Nephron progenitor cell (in vitro differentiated cells): ENCODE measurements around the gene PTPA.
"Not testable (repeated sequence)": the region's sequence is repeated elsewhere in the genome, so short reads cannot be mapped to it uniquely, and the experiment has no call there.

Experiments
- DNase-seq: peaks from one replicate; pipeline ENCODE4 v3.0.0; 2021
- H3K27ac Mint-ChIP-seq: 2 replicates; pipeline ENCODE4 v1.8.0; 2021; ENCODE audit warnings: mild to moderate bottlenecking, moderate library complexity, mixed read lengths
- H3K27me3 Mint-ChIP-seq: 2 replicates; pipeline ENCODE4 v1.8.0; 2021; ENCODE audit warnings: mild to moderate bottlenecking, low read depth, mixed read lengths; ENCODE audit not compliant: poor library complexity
- H3K36me3 Mint-ChIP-seq: 2 replicates; pipeline ENCODE4 v1.8.0; 2021; ENCODE audit warnings: low read depth, mixed read lengths
- H3K4me1 Mint-ChIP-seq: 2 replicates; pipeline ENCODE4 v1.8.0; 2021; ENCODE audit warnings: mixed read lengths
- H3K4me3 Mint-ChIP-seq: 2 replicates; pipeline ENCODE4 v1.8.0; 2021; ENCODE audit warnings: mild to moderate bottlenecking, moderate library complexity, mixed read lengths
- H3K9me3 Mint-ChIP-seq: 2 replicates; pipeline ENCODE4 v1.8.0; 2021; ENCODE audit warnings: mild to moderate bottlenecking, moderate library complexity, mixed read lengths
- TF ChIP-seq, protein P1 (sequence below): fragments of 200-600 bp; sonication (generic); IDR thresholded peaks from 2 replicates; pipeline ENCODE4 v1.5.0; 2021; ENCODE audit warnings: antibody characterized with exemption

The PTPA gene

GRCh38 chr9:129118799-129119198 lies 7.6 kb downstream of the PTPA start:
- Mint-ChIP-seq H3K9me3 (peaks cover 5% of the 10 kb centered on the region), H3K36me3 (peaks cover 32% of the 10 kb centered on the region), H3K27me3 (peaks cover 6% of the 10 kb centered on the region), H3K4me3 (no peak overlapping the region), H3K4me1 (peaks cover 26% of the 10 kb centered on the region), H3K27ac (no peak overlapping the region)
- TF ChIP-seq, protein P1, sequence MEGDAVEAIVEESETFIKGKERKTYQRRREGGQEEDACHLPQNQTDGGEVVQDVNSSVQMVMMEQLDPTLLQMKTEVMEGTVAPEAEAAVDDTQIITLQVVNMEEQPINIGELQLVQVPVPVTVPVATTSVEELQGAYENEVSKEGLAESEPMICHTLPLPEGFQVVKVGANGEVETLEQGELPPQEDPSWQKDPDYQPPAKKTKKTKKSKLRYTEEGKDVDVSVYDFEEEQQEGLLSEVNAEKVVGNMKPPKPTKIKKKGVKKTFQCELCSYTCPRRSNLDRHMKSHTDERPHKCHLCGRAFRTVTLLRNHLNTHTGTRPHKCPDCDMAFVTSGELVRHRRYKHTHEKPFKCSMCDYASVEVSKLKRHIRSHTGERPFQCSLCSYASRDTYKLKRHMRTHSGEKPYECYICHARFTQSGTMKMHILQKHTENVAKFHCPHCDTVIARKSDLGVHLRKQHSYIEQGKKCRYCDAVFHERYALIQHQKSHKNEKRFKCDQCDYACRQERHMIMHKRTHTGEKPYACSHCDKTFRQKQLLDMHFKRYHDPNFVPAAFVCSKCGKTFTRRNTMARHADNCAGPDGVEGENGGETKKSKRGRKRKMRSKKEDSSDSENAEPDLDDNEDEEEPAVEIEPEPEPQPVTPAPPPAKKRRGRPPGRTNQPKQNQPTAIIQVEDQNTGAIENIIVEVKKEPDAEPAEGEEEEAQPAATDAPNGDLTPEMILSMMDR: no peak
- DNase-seq: no peak

GRCh38 chr9:129121483-129121882 lies 10.3 kb downstream of the PTPA start:
- Mint-ChIP-seq H3K36me3 (peaks cover 45% of the 10 kb centered on the region), H3K27me3 (peaks cover 6% of the 10 kb centered on the region), H3K4me1 (peaks cover 12% of the 10 kb centered on the region), H3K9me3 (peaks cover 5% of the 10 kb centered on the region), H3K27ac (no peak overlapping the region), H3K4me3 (no peak overlapping the region)
- TF ChIP-seq, protein P1: no peak
- no peak for DNase-seq

DNA sequence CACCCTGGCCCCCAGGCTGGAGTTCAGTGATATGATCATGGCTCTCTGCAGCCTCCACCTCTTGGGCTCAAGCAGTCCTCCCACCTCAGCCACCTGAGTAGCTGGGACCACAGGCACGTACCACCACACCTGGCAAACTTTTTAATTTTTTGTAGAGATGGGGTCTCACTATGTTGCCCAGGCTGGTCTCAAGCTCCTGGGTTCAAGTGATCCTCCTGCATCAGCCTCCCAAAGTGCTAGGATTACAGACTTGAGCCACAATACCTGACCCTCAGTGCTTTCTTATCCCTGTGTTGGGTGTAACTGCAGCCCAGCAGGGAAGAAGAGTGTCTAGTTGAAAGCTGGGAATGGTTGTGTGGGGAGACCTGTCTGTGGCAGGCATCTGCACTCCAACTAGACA lies 10.9 kb downstream of the PTPA start:
- Mint-ChIP-seq H3K9me3 (peaks cover 5% of the 10 kb centered on the region), H3K4me3 (no peak overlapping the region), H3K27ac (no peak overlapping the region)

GRCh38 chr9:129122976-129123375 lies 11.8 kb downstream of the PTPA start:
- not testable (repeated sequence) for DNase-seq, H3K4me3 Mint-ChIP-seq, H3K9me3 Mint-ChIP-seq, H3K27me3 Mint-ChIP-seq, H3K27ac Mint-ChIP-seq
- H3K36me3 Mint-ChIP-seq: peaks cover 55% of the 10 kb centered on the region
- peaks cover 23% of the 10 kb centered on the region for H3K4me1 Mint-ChIP-seq

More for the DNA sequence above, 10.9 kb downstream of the PTPA start:
- Mint-ChIP-seq H3K36me3 (peaks cover 49% of the 10 kb centered on the region), H3K27me3 (peaks cover 6% of the 10 kb centered on the region), H3K4me1 (peaks cover 18% of the 10 kb centered on the region)
- TF ChIP-seq, protein P1: no peak
- DNase-seq: no peak

GRCh38 chr9:129124506-129125069 lies 13.4 kb downstream of the PTPA start:
- Mint-ChIP-seq H3K36me3 (peaks cover 54% of the 10 kb centered on the region), H3K4me1 (peaks cover 20% of the 10 kb centered on the region), H3K9me3 (no peaks in the 10 kb centered on the region), H3K4me3 (no peak overlapping the region), H3K27me3 (peaks cover 6% of the 10 kb centered on the region), H3K27ac (peak overlapping the region; percentile 38)
- no peak for DNase-seq
- TF ChIP-seq, protein P1: no peak

- Mint-ChIP-seq H3K27me3 (peaks cover 2% of the 10 kb centered on the region), H3K4me1 (peaks cover 14% of the 10 kb centered on the region), H3K27ac (no peak overlapping the region), H3K9me3 (no peaks in the 10 kb centered on the region), H3K36me3 (peaks cover 59% of the 10 kb centered on the region), H3K4me3 (no peak overlapping the region)
- no peak for DNase-seq
- TF ChIP-seq, protein P1: no peak
Measured at GRCh38 chr9:129125478-129125877, 14.3 kb downstream of the PTPA start.
